GM06990 (cell line): ENCODE results near the gene MYMX.

Source experiments
- DNase-seq: peaks from one replicate; pipeline ENCODE4 v3.0.0-alpha.2; 2011; ENCODE audit not compliant: insufficient read length; ENCODE audit errors: extremely low read depth
- H3K27me3 ChIP-seq: replicated peaks from 2 replicates; pipeline ENCODE4 v1.6.0; 2011; ENCODE audit warnings: low read length; ENCODE audit not compliant: control insufficient read depth, insufficient read depth
- H3K36me3 ChIP-seq: 2 replicates; pipeline ENCODE4 v1.5.1; 2011; ENCODE audit warnings: low read length; ENCODE audit not compliant: control insufficient read depth, insufficient read depth
- H3K4me3 ChIP-seq: replicated peaks from 2 replicates; pipeline ENCODE4 v1.5.1; 2011; ENCODE audit warnings: low read depth, mild to moderate bottlenecking, control low read depth, low read length
- CTCF ChIP-seq: IDR thresholded peaks from 2 replicates; pipeline ENCODE4 v1.5.1; 2011; ENCODE audit warnings: low read length, control low read depth, mild to moderate bottlenecking, inconsistent platforms; ENCODE audit not compliant: insufficient read depth, poor library complexity, severe bottlenecking

The MYMX gene

GRCh38 chr6:44263354-44264100, 46.8 kb downstream of the MYMX start:
- peak overlapping the region; percentile 96 for H3K4me3 ChIP-seq
- DNase-seq = peak; percentile 75
- no peak for TF ChIP-seq CTCF
- H3K27me3 ChIP-seq = no peaks in the 10 kb centered on the region
- H3K36me3 ChIP-seq = peaks cover 25% of the 10 kb centered on the region

- TF ChIP-seq CTCF = no peak
- no peaks in the 10 kb centered on the region for H3K27me3 ChIP-seq
- peak; percentile 72 for DNase-seq
- H3K4me3 ChIP-seq = peak overlapping the region; percentile 96
- peaks cover 19% of the 10 kb centered on the region for H3K36me3 ChIP-seq
Observed at GRCh38 chr6:44264154-44265006, 47.7 kb downstream of the MYMX start.

- peak; percentile 62 for TF ChIP-seq CTCF
- peak; percentile 91 for DNase-seq
- Histone ChIP-seq H3K4me3 (peak within 1 kb of the TSS; percentile 96), H3K36me3 (peaks cover 14% of the 10 kb centered on the region), H3K27me3 (no peaks in the 10 kb centered on the region)
Observed at GRCh38 chr6:44265007-44265721, 48.4 kb downstream of the MYMX start, which contains the start of gene NFKBIE. Gene NFKBIE (minus strand): TSS chr6:44265551. CDS start chr6:44265346, 205 bp downstream.

- no peak for DNase-seq
- Histone ChIP-seq H3K36me3 (peaks cover 11% of the 10 kb centered on the region), H3K27me3 (no peaks in the 10 kb centered on the region), H3K4me3 (peak overlapping the region; percentile 42)
- no peak for TF ChIP-seq CTCF
Observed at GRCh38 chr6:44265722-44266233, 49.1 kb downstream of the MYMX start.

GRCh38 chr6:44266347-44266746, 49.6 kb downstream of the MYMX start:
- H3K4me3 ChIP-seq = peak overlapping the region; percentile 38; the same call in 1 of the 2 replicates
- TF ChIP-seq CTCF = no peak

More at GRCh38 chr6:44266347-44266746, 49.6 kb downstream of the MYMX start:
- 0 out of 2 replicates have a peak, but pooled peaks cover under 1% of the 10 kb centered on the region for H3K27me3 ChIP-seq
- DNase-seq = no peak
- peaks cover 11% of the 10 kb centered on the region for H3K36me3 ChIP-seq
